K562 (cell line): Measurements from ENCODE around the gene OR11A1. TPM values are rescaled to one million over a fixed set of nuclear protein-coding genes. Genes with fewer than 3 reads are reported as not detected.

Experiments
- BDP1 ChIP-seq: IDR thresholded peaks from 3 replicates; pipeline ENCODE4 v1.6.1; 2011; ENCODE audit not compliant: insufficient read length, insufficient read depth
- BMI1 ChIP-seq: fragments of 150-350 bp; IDR thresholded peaks from 2 replicates; pipeline ENCODE4 v1.6.1; 2014; ENCODE audit warnings: low read length
- CREB3 ChIP-seq: fragments of 450-650 bp; conservative IDR thresholded peaks from 2 replicates; pipeline ENCODE4 v1.6.1; 2016; ENCODE audit warnings: missing genetic modification characterization, low read depth, mild to moderate bottlenecking, missing compliant biosample characterization, moderate library complexity
- E2F3 ChIP-seq: fragments of 250-450 bp; sonication (Bioruptor Pico); IDR thresholded peaks from 2 replicates; pipeline ENCODE4 v1.4.0; 2020; ENCODE audit warnings: mild to moderate bottlenecking
- EP400 ChIP-seq: fragments of 450-650 bp; IDR thresholded peaks from 2 replicates; pipeline ENCODE4 v1.6.1; 2017; ENCODE audit warnings: antibody characterized with exemption, mild to moderate bottlenecking, moderate library complexity
- FOXA3 ChIP-seq, 2 experiments: fragments of 450-650 bp in 1 of 2; sonication (generic) in 1 of 2; formaldehyde crosslinking; IDR thresholded peaks in 1 of 2; conservative IDR thresholded peaks in 1 of 2; 2 replicates each; pipeline versions ENCODE4 v1.4.0 to v1.8.0; 2020 to 2022; ENCODE audit warnings: mild to moderate bottlenecking in 2 of 2, missing genetic modification reagents in 1 of 2
- HMG20B ChIP-seq: fragments of 250-450 bp; sonication (Bioruptor Pico); IDR thresholded peaks from 2 replicates; pipeline ENCODE4 v1.5.0; 2021; ENCODE audit warnings: mild to moderate bottlenecking
- PRDM10 ChIP-seq: fragments of 450-650 bp; IDR thresholded peaks from 2 replicates; pipeline ENCODE4 v1.6.1; 2018; ENCODE audit not compliant: partially characterized antibody
- RBBP5 ChIP-seq: fragments of 200-600 bp; sonication (generic); IDR thresholded peaks from 2 replicates; pipeline ENCODE4 v1.6.1; 2012; ENCODE audit warnings: borderline replicate concordance, mild to moderate bottlenecking, low read length, control low read depth, inconsistent platforms; ENCODE audit not compliant: insufficient read depth, poor library complexity, severe bottlenecking
- SMAD2 ChIP-seq: fragments of 150-350 bp; IDR thresholded peaks from 2 replicates; pipeline ENCODE4 v1.6.1; 2014; ENCODE audit warnings: low read depth, mild to moderate bottlenecking, low read length
- SREBF1 ChIP-seq: fragments of 150-350 bp; IDR thresholded peaks from 2 replicates; pipeline ENCODE4 v1.6.1; 2014; ENCODE audit warnings: antibody characterized with exemption, low read depth, low read length, borderline replicate concordance
- STAT5B ChIP-seq: fragments of 250-450 bp; sonication (Bioruptor Pico); IDR thresholded peaks from 2 replicates; pipeline ENCODE4 v1.8.0; 2021; ENCODE audit warnings: mild to moderate bottlenecking, inconsistent platforms
- STAT6 ChIP-seq: sonication (generic); formaldehyde crosslinking; IDR thresholded peaks from 2 replicates; pipeline ENCODE4 v1.8.1; 2023; ENCODE audit warnings: mild to moderate bottlenecking, missing genetic modification reagents
- TCF7L2 ChIP-seq: fragments of 150-350 bp; IDR thresholded peaks from 2 replicates; pipeline ENCODE4 v1.6.1; 2016; ENCODE audit warnings: low read depth, mild to moderate bottlenecking, low read length, moderate library complexity
- THRA ChIP-seq: fragments of 450-650 bp; IDR thresholded peaks from 2 replicates; pipeline ENCODE4 v1.6.1; 2017; ENCODE audit warnings: mild to moderate bottlenecking, moderate library complexity
- ZBTB34 ChIP-seq: fragments of 250-450 bp; sonication (Bioruptor Pico); IDR thresholded peaks from 2 replicates; pipeline ENCODE4 v1.8.0; 2021; ENCODE audit warnings: mild to moderate bottlenecking, moderate library complexity
- ZFX ChIP-seq: sonication (generic); formaldehyde crosslinking; IDR thresholded peaks from 2 replicates; pipeline ENCODE4 v1.8.0; 2022; ENCODE audit warnings: mild to moderate bottlenecking, missing genetic modification reagents, moderate library complexity
- ZNF140 ChIP-seq: fragments of 250-450 bp; sonication (Bioruptor Pico); IDR thresholded peaks from 2 replicates; pipeline ENCODE4 v1.8.0; 2021; ENCODE audit warnings: moderate library complexity, mild to moderate bottlenecking, inconsistent platforms
- ZNF507 ChIP-seq: conservative IDR thresholded peaks from 2 replicates; pipeline ENCODE4 v1.6.1; 2017; ENCODE audit warnings: missing genetic modification characterization, missing compliant biosample characterization
- polyA plus RNA-seq, 8 experiments: library from polyadenylated mRNA; depleted of rRNA in 4 of 8; stranded (reverse) in 5 of 8; unstranded in 3 of 8; fragments of >200 nt; fragmentation: Nextera tagmentation in 2 of 8; fragmentation: Illumina TruSeq in 1 of 8; extraction: Ambion mirVana in 2 of 8; extraction: Trizol in 1 of 8; gene quantifications; 2 replicates each; pipeline versions ENCODE4 v1.2.1 to v1.2.3, GENCODE V29; 2011 to 2014; ENCODE audit warnings: inconsistent platforms in 1 of 8, missing spikeins in 1 of 8
- total RNA-seq, 7 experiments: library from RNA; depleted of rRNA in 6 of 7; stranded (reverse); fragments of >200 nt in 6 of 7; fragmentation: Illumina TruSeq in 2 of 7; extraction: Trizol in 2 of 7; gene quantifications; 2 replicates each; pipeline versions ENCODE4 v1.2.1 to v1.2.3, GENCODE V29; 2011 to 2021; ENCODE audit warnings: low replicate concordance in 1 of 7

OR11A1 gene
- total and polyA plus RNA-seq, 9 of the 15 experiments (the other 6 are each of a cell fraction or from before 2014, with no cell fraction given) = not detected

- TF ChIP-seq FOXA3 (CRISPR knock-in tag; conservative IDR thresholded peaks at IDR 0.05 in 1 of 2, IDR thresholded peaks at IDR 0.05 in 1 of 2) (0 out of 4 replicates have a peak, but pooled peaks of 1 of the 2 experiments have one; percentile 6), EP400 (no peak), RBBP5 (no peak), TCF7L2 (no peak), CREB3 (tag) (no peak), STAT6 (no peak), STAT5B (CRISPR knock-in tag) (no peak), ZNF507 (tag) (no peak), ZFX (CRISPR knock-in tag) (no peak), PRDM10 (no peak), SREBF1 (no peak), HMG20B (CRISPR knock-in tag) (no peak), BMI1 (no peak), ZBTB34 (no peak), ZNF140 (CRISPR knock-in tag) (no peak), THRA (no peak), SMAD2 (no peak), BDP1 (no peak), E2F3 (CRISPR knock-in tag) (no peak)
These were observed 33.7 kb upstream of the OR11A1 start (continued) for GRCh38 chr6:29490552-29490951.
